HUDEP-2 (cell line): Measurements from ENCODE around the gene IDH3B.

Experiments
- DNase-seq, 76 experiments: peaks; one replicate each; lab custom pipeline; 2025; ENCODE audit not compliant: unreplicated experiment in 76 of 76; lab: John Stamatoyannopoulos, UW

IDH3B gene

DNA sequence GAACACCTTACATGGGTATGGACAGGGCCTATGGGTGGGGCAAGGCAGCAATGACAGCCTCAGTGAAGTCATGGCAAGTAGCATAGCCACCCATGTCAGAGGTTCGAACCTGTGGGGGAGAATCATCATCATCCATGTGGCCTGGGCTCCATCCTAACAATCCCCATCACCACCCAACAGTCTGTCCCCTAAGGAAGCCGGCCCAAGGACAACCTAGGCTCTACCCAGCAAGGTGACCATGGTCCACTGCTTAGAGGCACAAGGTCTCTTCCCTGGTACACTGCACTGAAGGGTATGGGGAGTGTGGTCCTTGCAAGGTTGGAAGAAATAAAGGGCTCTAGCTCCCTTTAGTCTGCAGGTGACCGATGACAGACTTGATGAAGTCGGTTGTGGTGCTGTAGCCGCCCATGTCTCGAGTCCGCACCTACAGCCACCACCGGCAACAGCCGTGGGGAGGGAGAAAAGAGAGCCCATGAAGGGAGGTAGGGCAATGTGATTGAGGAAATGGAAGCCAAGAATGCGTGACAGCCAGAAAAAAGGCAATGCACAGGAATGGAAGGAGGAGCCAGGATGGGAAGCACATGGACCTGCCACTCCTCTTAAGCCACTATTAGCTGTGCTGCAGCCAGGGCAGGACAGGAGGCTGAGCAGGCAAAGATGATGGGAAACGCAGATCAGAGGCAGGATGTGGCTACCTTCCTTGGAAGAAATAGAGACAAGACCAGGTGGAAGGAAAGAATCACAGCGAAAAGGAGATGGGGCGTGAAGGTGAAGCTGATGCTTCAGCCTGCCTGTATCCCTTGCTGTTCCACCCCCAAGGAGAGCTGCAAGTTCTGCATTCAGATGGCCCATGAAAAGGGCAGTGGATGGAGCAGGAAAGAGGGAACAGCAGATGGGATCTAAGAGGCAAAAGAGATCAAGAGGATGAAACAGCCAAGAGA is 5.3 kb downstream of the IDH3B start:
- DNase-seq = peak in 10 of 76 experiments; percentile 9 to 49 (median 22)

GRCh38 chr20:2657674-2658073 is 6.3 kb downstream of the IDH3B start:
- no peak for DNase-seq

- no peak for DNase-seq
Observed at GRCh38 chr20:2657241-2657640, 6.8 kb downstream of the IDH3B start.

- DNase-seq = no peak
Observed at GRCh38 chr20:2656471-2657117, 7.4 kb downstream of the IDH3B start.

- no peak for DNase-seq
Observed at GRCh38 chr20:2655331-2656116, 8.5 kb downstream of the IDH3B start.

- DNase-seq = no peak
Observed at GRCh38 chr20:2654831-2655230, 9.2 kb downstream of the IDH3B start.

DNA sequence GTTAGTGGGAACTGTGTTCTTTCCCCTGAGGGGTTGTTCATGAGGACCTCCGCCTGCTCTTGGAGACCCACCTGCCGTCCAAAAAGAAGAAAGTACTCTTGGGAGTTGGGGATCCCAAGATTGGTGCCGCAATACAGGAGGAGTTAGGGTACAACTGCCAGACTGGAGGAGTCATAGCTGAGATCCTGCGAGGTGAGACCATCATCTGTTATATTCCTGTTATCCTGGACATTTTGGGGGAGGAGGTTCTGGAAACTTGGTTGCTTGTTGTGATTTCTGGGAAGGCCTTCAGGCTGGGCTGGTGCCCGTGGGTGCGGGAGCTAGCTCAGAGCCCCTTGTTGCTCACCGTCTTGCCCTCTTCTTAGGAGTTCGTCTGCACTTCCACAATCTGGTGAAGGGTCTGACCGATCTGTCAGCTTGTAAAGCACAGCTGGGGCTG is 9.6 kb downstream of the IDH3B start:
- no peak for DNase-seq

DNA sequence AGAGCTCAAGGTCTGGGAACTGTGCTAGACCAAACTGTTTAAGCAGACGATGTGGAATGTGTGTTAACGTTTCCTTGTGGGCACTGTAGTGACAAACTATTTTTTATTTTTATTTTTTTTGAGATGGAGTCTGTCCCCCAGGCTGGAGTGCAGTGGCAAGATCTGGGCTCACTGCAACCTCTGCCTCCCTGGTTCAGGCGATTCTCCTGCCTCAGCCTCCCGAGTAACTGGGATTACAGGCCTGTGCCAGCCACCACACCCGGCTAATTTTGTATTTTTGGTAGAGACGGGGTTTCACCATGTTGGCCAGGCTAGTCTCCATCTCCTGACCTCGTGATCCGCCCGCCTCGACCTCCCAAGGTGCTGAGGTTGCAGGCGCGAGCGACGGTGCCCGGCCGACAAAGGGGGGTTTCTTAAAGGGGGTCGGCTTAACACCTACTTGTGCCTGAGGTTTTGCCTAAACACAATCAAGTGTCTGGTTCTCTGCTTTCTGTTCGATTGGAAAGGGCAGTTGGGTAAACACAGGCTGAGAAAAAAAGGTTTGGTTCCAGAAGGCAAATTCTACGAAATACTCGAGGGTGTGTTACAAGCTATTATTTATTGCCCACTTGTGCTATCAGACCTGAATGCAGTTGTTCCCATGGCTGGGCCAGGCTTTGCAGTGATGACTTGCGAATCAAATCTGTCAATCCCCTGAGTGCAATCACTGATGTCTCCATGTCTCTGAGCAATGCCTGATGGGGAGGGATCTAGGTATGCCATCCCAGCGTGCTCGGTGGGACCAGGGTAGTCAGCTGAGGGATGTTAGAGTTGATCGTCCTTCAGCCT is 10.2 kb downstream of the IDH3B start:
- no peak for DNase-seq

GRCh38 chr20:2652724-2653555 is 11.1 kb downstream of the IDH3B start:
- DNase-seq = peak in 10 of 76 experiments; percentile 13 to 57 (median 36)

DNA sequence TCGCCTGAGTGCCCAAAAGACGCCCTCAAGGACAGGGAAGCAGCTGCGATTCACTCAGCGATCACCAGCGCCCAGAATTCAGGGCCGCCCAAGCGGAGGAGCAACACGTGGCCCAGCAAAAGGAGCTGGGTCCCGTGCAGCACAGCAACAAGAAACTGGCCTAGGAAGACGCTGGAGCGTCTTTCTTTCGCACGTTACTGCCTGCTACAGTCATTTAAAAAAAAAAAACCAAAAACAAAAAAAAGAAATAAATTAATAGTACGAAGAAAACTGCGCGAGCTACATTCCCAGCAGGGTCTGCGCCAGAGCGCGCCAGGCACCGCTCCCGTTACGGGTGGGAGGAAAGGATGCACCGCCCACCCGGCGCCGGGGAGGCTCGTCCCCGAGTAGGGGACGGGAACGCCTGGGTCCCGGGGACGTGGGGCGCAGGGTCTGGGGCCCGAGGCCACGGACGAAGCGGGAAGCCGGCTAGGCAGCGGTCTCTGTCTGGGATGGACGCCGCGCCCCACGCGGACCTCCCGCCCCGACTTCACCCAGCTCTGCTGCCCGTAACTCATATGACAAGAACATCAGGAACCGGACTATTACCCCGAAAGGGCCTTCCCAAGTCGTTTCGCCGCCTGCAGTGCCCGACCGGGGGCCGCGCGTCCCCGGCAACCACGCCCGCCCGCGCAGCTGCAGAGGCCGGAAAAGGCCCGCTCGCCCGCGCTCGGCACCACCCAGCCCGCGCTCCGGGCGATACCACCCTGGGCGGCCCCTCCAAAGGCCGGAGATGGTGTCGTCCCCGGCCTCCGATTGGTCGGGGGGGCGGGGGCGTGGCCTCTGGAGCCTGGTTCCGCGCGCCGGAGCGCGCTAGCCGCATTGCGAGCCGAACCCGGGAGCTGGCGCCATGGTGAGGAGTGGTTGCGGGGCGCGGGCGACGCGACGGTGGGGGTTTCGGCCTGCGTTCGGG is 12.0 kb downstream of the IDH3B start, which contains the start of gene NOP56:
TSS of gene NOP56 (plus strand) at position 861 of the 952 bp plus-strand sequence. CDS start at position 890, 29 bp downstream.
- DNase-seq = peak in 73 of 76 experiments; percentile 37 to 94 (median 85)

GRCh38 chr20:2643708-2644107 is 20.3 kb downstream of the IDH3B start:
- DNase-seq = no peak

- DNase-seq = no peak
Observed at GRCh38 chr20:2640899-2641298, 23.1 kb downstream of the IDH3B start.

DNA sequence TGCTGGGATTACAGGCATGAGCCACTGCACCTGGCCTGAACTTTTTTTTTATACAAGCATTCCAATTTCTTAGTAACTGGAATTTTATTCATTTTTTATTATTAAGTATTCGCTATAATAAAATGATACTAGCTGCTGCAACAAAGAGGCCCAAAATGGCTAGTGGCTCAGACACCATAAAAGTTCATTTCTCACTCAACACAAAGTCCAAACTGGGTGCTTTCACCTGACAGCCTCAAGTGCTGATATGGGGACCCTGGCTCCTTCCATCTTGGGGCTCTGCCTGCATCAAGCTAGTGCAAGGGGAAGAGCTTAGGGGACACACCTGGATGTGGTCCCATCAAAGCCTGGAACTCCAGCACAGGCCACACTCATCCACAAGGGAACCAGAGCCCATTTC is 23.8 kb downstream of the IDH3B start:
- no peak for DNase-seq

GRCh38 chr20:2637246-2637645 is 26.8 kb downstream of the IDH3B start:
- DNase-seq = no peak

DNA sequence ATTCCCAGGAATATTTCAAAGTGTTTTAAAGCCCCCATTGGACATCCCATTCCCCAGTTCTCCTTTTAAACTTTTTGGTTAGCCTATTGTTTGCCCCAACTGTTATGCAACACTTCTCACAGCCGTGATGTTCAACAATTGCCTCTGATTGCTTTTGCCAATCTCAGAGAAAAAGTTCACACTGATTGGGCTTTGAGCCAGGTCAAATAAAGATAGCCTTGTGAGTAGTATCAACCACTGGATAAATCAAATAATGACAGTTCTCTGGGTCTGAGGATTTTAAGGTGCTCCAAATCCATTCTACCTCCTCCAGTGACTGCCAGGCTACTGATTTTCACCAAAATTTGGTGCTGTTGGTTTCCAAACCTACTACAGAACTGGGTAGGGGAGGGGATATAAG is 30.6 kb downstream of the IDH3B start:
- DNase-seq = no peak

DNA sequence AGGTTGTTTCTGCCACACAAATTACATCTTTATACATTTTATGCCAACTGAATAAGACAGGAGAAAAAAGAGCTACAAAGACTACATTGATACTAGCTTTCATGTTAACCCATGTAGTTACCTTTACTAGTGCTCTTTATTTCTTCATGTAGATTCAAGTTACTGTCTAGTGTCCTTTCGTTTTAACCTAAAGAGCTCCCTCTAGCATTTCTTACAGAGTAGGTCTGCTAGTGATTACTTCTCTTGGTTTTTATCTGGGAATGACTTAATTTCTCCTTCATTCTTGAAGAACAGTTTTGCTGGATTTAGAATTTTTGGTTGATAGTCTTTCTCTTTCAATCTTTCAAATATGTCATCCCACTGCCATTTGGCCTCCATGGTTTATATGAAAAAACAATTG is 32.8 kb downstream of the IDH3B start:
- DNase-seq = no peak

DNA sequence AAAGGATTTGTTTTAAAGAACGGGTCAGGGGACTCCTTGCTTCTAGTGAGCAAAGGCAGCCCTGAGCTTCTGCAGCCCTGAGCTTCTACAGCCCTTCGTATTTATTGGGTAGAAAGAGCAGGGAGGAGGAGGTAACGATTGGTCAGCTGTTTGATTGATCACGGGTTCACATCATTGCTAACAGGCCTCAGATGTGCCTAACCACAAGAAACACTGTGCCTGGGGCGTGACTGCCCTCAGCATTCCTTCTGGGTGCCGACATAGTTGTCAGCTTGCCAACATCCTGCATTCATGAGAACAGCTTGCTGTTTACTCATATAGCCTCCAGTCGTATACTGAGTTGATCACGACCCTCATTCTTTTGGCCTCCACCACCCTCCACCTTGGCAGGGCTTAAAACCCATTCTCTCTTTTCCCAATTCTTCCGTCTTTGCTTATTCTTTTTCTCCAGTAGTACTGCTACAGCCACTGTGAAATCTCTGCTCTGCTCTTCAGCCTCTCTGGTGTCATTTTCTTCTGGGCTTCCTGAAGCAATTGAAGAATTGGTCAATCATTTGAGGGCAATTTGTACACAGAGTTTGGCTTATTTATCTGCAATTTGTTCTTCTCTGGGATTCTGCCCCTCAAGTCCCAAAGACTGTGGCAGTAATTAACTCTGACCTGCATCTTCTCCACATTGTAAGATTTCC is 37.0 kb downstream of the IDH3B start:
- DNase-seq = peak in 6 of 76 experiments; percentile 3 to 34 (median 26)
